IPS-NIHi7 (cell line): ENCODE results near the gene CUEDC1.

ENCODE experiments used
- DNase-seq: peaks from one replicate; pipeline ENCODE4 v3.0.0; 2012; ENCODE audit warnings: mixed read lengths; ENCODE audit errors: extremely low spot score

The CUEDC1 gene

GRCh38 chr17:57957886-57958285 lies 2.7 kb upstream of the CUEDC1 start:
- DNase-seq: no peak

- DNase-seq: no peak
These were observed 2.1 kb upstream of the CUEDC1 start for GRCh38 chr17:57957120-57957850.

GRCh38 chr17:57956291-57957119 lies 1.3 kb upstream of the CUEDC1 start:
- no peak for DNase-seq

- peak; percentile 81 for DNase-seq
These were observed 622 bp downstream of the CUEDC1 start for GRCh38 chr17:57954397-57955182.

GRCh38 chr17:57953705-57954396 lies 1.4 kb downstream of the CUEDC1 start:
- DNase-seq: no peak

- DNase-seq: no peak
These were observed 2.0 kb downstream of the CUEDC1 start for GRCh38 chr17:57953219-57953618.

- DNase-seq: no peak
These were observed 5.6 kb downstream of the CUEDC1 start for GRCh38 chr17:57949649-57950048.

GRCh38 chr17:57948555-57949420 lies 6.4 kb downstream of the CUEDC1 start:
- DNase-seq: no peak

- no peak for DNase-seq
These were observed 7.0 kb downstream of the CUEDC1 start for GRCh38 chr17:57948169-57948554.

- no peak for DNase-seq
These were observed 7.8 kb downstream of the CUEDC1 start for GRCh38 chr17:57947369-57947768.

- no peak for DNase-seq
These were observed 8.3 kb downstream of the CUEDC1 start for GRCh38 chr17:57946798-57947358.

GRCh38 chr17:57945996-57946797 lies 9.0 kb downstream of the CUEDC1 start:
- no peak for DNase-seq

- no peak for DNase-seq
These were observed 10.3 kb downstream of the CUEDC1 start for GRCh38 chr17:57944908-57945307.

GRCh38 chr17:57943645-57944044 lies 11.6 kb downstream of the CUEDC1 start:
- DNase-seq: no peak

- no peak for DNase-seq
These were observed 12.1 kb downstream of the CUEDC1 start for GRCh38 chr17:57943140-57943539.

- DNase-seq: no peak
These were observed 13.5 kb downstream of the CUEDC1 start for GRCh38 chr17:57941384-57942370.

GRCh38 chr17:57940653-57941329 lies 14.4 kb downstream of the CUEDC1 start:
- DNase-seq: no peak

GRCh38 chr17:57940231-57940630 lies 15.0 kb downstream of the CUEDC1 start:
- no peak for DNase-seq
